K562 (cell line): Measurements from ENCODE around the gene RORC. TPM values are rescaled to one million over a fixed set of nuclear protein-coding genes. Genes with fewer than 3 reads are reported as not detected.

Source experiments
- ATAC-seq: fragments of 200-7000 bp; cut with Tn5 transposase; 3 replicates; pipeline ENCODE4 v1.9.1; 2020; ENCODE audit warnings: moderate library complexity
- BruUV-seq: library from RNA; stranded (reverse); fragments of 400-500 nt; replicated peaks from 2 replicates; lab custom pipeline; 2021; lab: Mats Ljungman, UMichigan
- CTCF ChIA-PET: fragments of 300-600 bp; formaldehyde crosslinking; extraction: SDS; loops from one replicate; lab custom pipeline; 2021; ENCODE audit warnings: low intra/inter-chr PET ratio; lab: Yijun Ruan, JAX
- POLR2A ChIA-PET: fragments of 300-600, 350-650 bp; sonication (Branson Sonifier 250); formaldehyde crosslinking; extraction: SDS; loops from one replicate; lab custom pipeline; 2021; ENCODE audit warnings: antibody characterized with exemption, inconsistent platforms; lab: Yijun Ruan, JAX
- DNase-seq, 4 experiments: peaks; one replicate each; pipeline versions ENCODE4 v3.0.0 to v3.0.0-alpha.2; 2011 to 2018; ENCODE audit warnings: low spot score in 3 of 4, mixed read lengths in 3 of 4; ENCODE audit errors: extremely low read depth in 1 of 4
- FAIRE-seq: peaks from 2 replicates; lab custom pipeline; 2011; peaks lifted over from hg19 to GRCh38; lab: Jason Lieb, UNC
- H2AFZ ChIP-seq: 2 replicates; pipeline ENCODE4 v1.6.0; 2011; ENCODE audit warnings: low read depth, low read length, control low read depth, inconsistent platforms
- H3K27ac ChIP-seq: fragments of 200-600 bp; 3 replicates; pipeline ENCODE4 v1.8.0; 2011; ENCODE audit warnings: low read depth, mild to moderate bottlenecking, control low read depth, inconsistent platforms, low read length, moderate library complexity, mixed read lengths; ENCODE audit errors: extremely low read depth
- H3K27me3 ChIP-seq, 2 experiments: fragments of 300-600 bp in 1 of 2; 2 replicates in 1 of 2; 3 replicates in 1 of 2; pipeline versions ENCODE4 v1.6.0 to v1.8.0; 2011; ENCODE audit warnings: inconsistent platforms in 2 of 2, low read length in 2 of 2, mild to moderate bottlenecking in 1 of 2, mixed read lengths in 1 of 2, moderate library complexity in 1 of 2; ENCODE audit not compliant: control insufficient read depth in 2 of 2, insufficient read depth in 2 of 2
- H3K36me3 ChIP-seq: fragments of 300-600 bp; 3 replicates; pipeline ENCODE4 v1.8.0; 2011; ENCODE audit warnings: mild to moderate bottlenecking, low read length, inconsistent platforms; ENCODE audit not compliant: control insufficient read depth, insufficient read depth
- H3K4me1 ChIP-seq, 2 experiments: fragments of 200-600 bp in 1 of 2; replicated peaks in 1 of 2; 2 replicates in 1 of 2; 3 replicates in 1 of 2; pipeline versions ENCODE4 v1.5.1 to v1.8.0; 2011; ENCODE audit warnings: inconsistent platforms in 2 of 2, low read length in 2 of 2, mild to moderate bottlenecking in 1 of 2, mixed read lengths in 1 of 2, moderate library complexity in 1 of 2; ENCODE audit not compliant: control insufficient read depth in 2 of 2, insufficient read depth in 2 of 2
- H3K4me2 ChIP-seq: 2 replicates; pipeline ENCODE4 v1.6.1; 2011; ENCODE audit warnings: low read length, control low read depth, inconsistent platforms, mixed read lengths; ENCODE audit not compliant: insufficient read depth
- H3K4me3 ChIP-seq: fragments of 200-600 bp; sonication (generic), shearing (Covaris generic); 2 replicates; pipeline ENCODE4 v1.5.1; 2016; ENCODE audit warnings: control low read depth, inconsistent platforms
- H3K79me2 ChIP-seq: fragments of 200-600 bp; 3 replicates; pipeline ENCODE4 v1.8.0; 2011; ENCODE audit warnings: low read length, inconsistent platforms; ENCODE audit not compliant: control insufficient read depth, insufficient read depth
- H3K9ac ChIP-seq, 2 experiments: 2 replicates each; pipeline versions ENCODE4 v1.6.0 to v1.6.1; 2011; ENCODE audit warnings: low read depth in 2 of 2, low read length in 2 of 2, control low read depth in 1 of 2, inconsistent platforms in 1 of 2, mild to moderate bottlenecking in 1 of 2, mixed read lengths in 1 of 2; ENCODE audit not compliant: insufficient read depth in 1 of 2
- H3K9me1 ChIP-seq: one replicate; pipeline ENCODE4 v1.6.0; 2011; ENCODE audit warnings: inconsistent platforms, mild to moderate bottlenecking, low read length, moderate library complexity; ENCODE audit not compliant: control insufficient read depth, insufficient read depth
- H3K9me3 ChIP-seq: replicated peaks from 2 replicates; pipeline ENCODE4 v1.5.1; 2011; ENCODE audit warnings: low read depth, low read length, inconsistent platforms; ENCODE audit not compliant: control insufficient read depth, insufficient read depth
- H4K20me1 ChIP-seq: replicated peaks from 2 replicates; pipeline ENCODE4 v1.6.1; 2011; ENCODE audit warnings: low read length, inconsistent platforms, mixed read lengths; ENCODE audit not compliant: control insufficient read depth, insufficient read depth
- CEBPG ChIP-seq, 3 experiments: fragments of 200-800 bp in 1 of 3; sonication (Bioruptor generic) in 1 of 3; sonication (generic) in 1 of 3; formaldehyde crosslinking in 1 of 3; IDR thresholded peaks in 2 of 3; conservative IDR thresholded peaks in 1 of 3; 2 replicates each; pipeline versions ENCODE4 v1.6.1 to v1.8.0; 2016 to 2022; ENCODE audit warnings: missing compliant biosample characterization in 2 of 3, missing genetic modification characterization in 2 of 3, mild to moderate bottlenecking in 1 of 3, missing genetic modification reagents in 1 of 3
- CREB1 ChIP-seq, 2 experiments: sonication (generic) in 1 of 2; formaldehyde crosslinking in 1 of 2; IDR thresholded peaks; 2 replicates each; pipeline versions ENCODE4 v1.6.1 to v1.8.0; 2012 to 2022; ENCODE audit warnings: inconsistent platforms in 1 of 2, mild to moderate bottlenecking in 1 of 2, missing genetic modification reagents in 1 of 2, moderate library complexity in 1 of 2
- FOXJ2 ChIP-seq: fragments of 200-800 bp; sonication (Bioruptor generic); IDR thresholded peaks from 2 replicates; pipeline ENCODE4 v1.6.1; 2016; ENCODE audit warnings: missing genetic modification characterization, missing compliant biosample characterization
- FOXK1 ChIP-seq: sonication (generic); formaldehyde crosslinking; IDR thresholded peaks from 2 replicates; pipeline ENCODE4 v1.8.0; 2022; ENCODE audit warnings: missing genetic modification reagents, mild to moderate bottlenecking, borderline replicate concordance
- NELFE ChIP-seq: IDR thresholded peaks from 2 replicates; pipeline ENCODE4 v1.6.1; 2011; ENCODE audit warnings: mild to moderate bottlenecking; ENCODE audit not compliant: insufficient read depth, insufficient read length
- NEUROD1 ChIP-seq: fragments of 150-350 bp; IDR thresholded peaks from 2 replicates; pipeline ENCODE4 v1.6.1; 2014; ENCODE audit warnings: borderline replicate concordance, low read length, low read depth; ENCODE audit not compliant: partially characterized antibody
- NONO ChIP-seq, 2 experiments: fragments of 200-400 bp in 1 of 2; fragments of 450-650 bp in 1 of 2; formaldehyde crosslinking in 1 of 2; IDR thresholded peaks; 2 replicates each; pipeline ENCODE4 v1.6.1; 2017; ENCODE audit warnings: low read depth in 2 of 2, mild to moderate bottlenecking in 2 of 2, moderate library complexity in 2 of 2, low read length in 1 of 2
- SP2 ChIP-seq: IDR thresholded peaks from 2 replicates; pipeline ENCODE4 v1.6.1; 2011; ENCODE audit warnings: mild to moderate bottlenecking, low read depth, low read length, moderate library complexity; ENCODE audit not compliant: poor library complexity, severe bottlenecking; ENCODE audit errors: extremely low read depth
- ZFX ChIP-seq: sonication (generic); formaldehyde crosslinking; IDR thresholded peaks from 2 replicates; pipeline ENCODE4 v1.8.0; 2022; ENCODE audit warnings: mild to moderate bottlenecking, missing genetic modification reagents, moderate library complexity
- ZNF274 ChIP-seq: IDR thresholded peaks from 2 replicates; pipeline ENCODE4 v1.6.1; 2011; ENCODE audit warnings: low read depth, mild to moderate bottlenecking, low read length, moderate library complexity, borderline replicate concordance
- ZNF696 ChIP-seq: fragments of 250-450 bp; sonication (Bioruptor Pico); conservative IDR thresholded peaks from 2 replicates; pipeline ENCODE4 v1.4.0; 2020; ENCODE audit warnings: mild to moderate bottlenecking, moderate library complexity
- in situ Hi-C: fragments of 300-500 bp; cut with MboI; formaldehyde crosslinking; loops from 4 replicates; pipeline ENCODE4 v1.15.0; 2018; ENCODE audit warnings: inconsistent platforms, mixed read lengths
- intact Hi-C: fragments of 100-400 bp; cut with micrococcal nuclease; formaldehyde crosslinking; loops from 2 replicates; pipeline ENCODE4 v1.14.2; 2022
- polyA plus RNA-seq, 8 experiments: library from polyadenylated mRNA; depleted of rRNA in 4 of 8; stranded (reverse) in 5 of 8; unstranded in 3 of 8; fragments of >200 nt; fragmentation: Nextera tagmentation in 2 of 8; fragmentation: Illumina TruSeq in 1 of 8; extraction: Ambion mirVana in 2 of 8; extraction: Trizol in 1 of 8; gene quantifications; 2 replicates each; pipeline versions ENCODE4 v1.2.1 to v1.2.3, GENCODE V29; 2011 to 2014; ENCODE audit warnings: inconsistent platforms in 1 of 8, missing spikeins in 1 of 8
- total RNA-seq, 7 experiments: library from RNA; depleted of rRNA in 6 of 7; stranded (reverse); fragments of >200 nt in 6 of 7; fragmentation: Illumina TruSeq in 2 of 7; extraction: Trizol in 2 of 7; gene quantifications; 2 replicates each; pipeline versions ENCODE4 v1.2.1 to v1.2.3, GENCODE V29; 2011 to 2021; ENCODE audit warnings: low replicate concordance in 1 of 7
- TF ChIP-seq, protein P1 (sequence below): fragments of 250-450 bp; sonication (Bioruptor Pico); IDR thresholded peaks from 2 replicates; pipeline ENCODE4 v1.4.0; 2020; ENCODE audit warnings: mild to moderate bottlenecking, moderate library complexity, borderline replicate concordance
- TF ChIP-seq, protein P2 (sequence below), 2 experiments: fragments of 450-650 bp; IDR thresholded peaks; 2 replicates each; pipeline ENCODE4 v1.6.1; 2018; ENCODE audit warnings: mild to moderate bottlenecking in 2 of 2, low read depth in 1 of 2; ENCODE audit not compliant: partially characterized antibody in 2 of 2

Gene RORC
- total and polyA plus RNA-seq, 9 of the 15 experiments (the other 6 are each of a cell fraction or from before 2014, with no cell fraction given), result not detected

DNA sequence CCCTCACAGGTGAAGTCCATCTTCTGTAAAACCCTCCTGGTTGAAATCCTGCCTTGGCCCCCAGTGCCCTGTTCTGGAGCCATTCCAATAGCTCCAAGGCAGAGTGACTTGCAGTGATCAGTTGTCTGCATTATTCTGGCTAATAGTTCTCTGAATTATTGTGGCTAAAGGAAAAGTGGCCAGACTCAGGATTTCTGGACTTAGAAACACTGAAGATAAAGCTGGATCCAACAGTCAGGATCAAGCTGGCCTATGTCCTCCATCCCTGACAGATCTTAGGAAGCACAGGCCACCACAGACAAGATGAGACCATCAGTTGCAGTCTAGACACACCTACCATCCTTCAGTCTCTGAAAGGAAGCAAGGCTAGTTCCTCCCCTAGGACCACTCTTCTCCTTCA lies 8.8 kb upstream of the RORC start:
- DNase-seq, result no peak
- Histone ChIP-seq H3K27me3 (peaks cover 4 to 12% of the 10 kb centered on the region in 2 experiments; a peak in 3 of 5 replicates), H3K9me1 (no peaks in the 10 kb centered on the region), H3K36me3 (no peaks in the 10 kb centered on the region), H3K4me3 (no peak overlapping the region), H3K4me1 (peaks cover 0 to 13% of the 10 kb centered on the region in 2 experiments; a peak in 2 of 5 replicates), H3K9ac (no peak overlapping the region), H3K4me2 (no peak overlapping the region), H3K27ac (no peak overlapping the region), H2AFZ (no peak overlapping the region), H4K20me1 (no peaks in the 10 kb centered on the region), H3K9me3 (no peaks in the 10 kb centered on the region), H3K79me2 (no peaks in the 10 kb centered on the region)
- FAIRE-seq, result no peak
- in situ Hi-C loops, result no loop called here
- no peak for ATAC-seq
- intact Hi-C loops, result no loop called here
- BruUV-seq, result no TSS peak
- POLR2A ChIA-PET, result no interaction called here
- CTCF ChIA-PET, result no interaction called here
- TF ChIP-seq SP2 (no peak), ZFX (CRISPR knock-in tag) (no peak), CEBPG (CRISPR knock-in tag; IDR thresholded peaks at IDR 0.05) (no peak), CEBPG (tag; conservative IDR thresholded peaks at IDR 0.05 in 1 of 2, IDR thresholded peaks at IDR 0.05 in 1 of 2) (no peak), NONO (IDR thresholded peaks at IDR 0.05; ENCODE audit: low read depth in 2 of 2, low read length in 1 of 2) (no peak), FOXK1 (no peak), FOXJ2 (tag) (no peak), ZNF274 (no peak), NEUROD1 (no peak), CREB1 (IDR thresholded peaks at IDR 0.05) (no peak), CREB1 (CRISPR knock-in tag; IDR thresholded peaks at IDR 0.05) (no peak), ZNF696 (no peak), NELFE (no peak)
- TF ChIP-seq, protein P1, sequence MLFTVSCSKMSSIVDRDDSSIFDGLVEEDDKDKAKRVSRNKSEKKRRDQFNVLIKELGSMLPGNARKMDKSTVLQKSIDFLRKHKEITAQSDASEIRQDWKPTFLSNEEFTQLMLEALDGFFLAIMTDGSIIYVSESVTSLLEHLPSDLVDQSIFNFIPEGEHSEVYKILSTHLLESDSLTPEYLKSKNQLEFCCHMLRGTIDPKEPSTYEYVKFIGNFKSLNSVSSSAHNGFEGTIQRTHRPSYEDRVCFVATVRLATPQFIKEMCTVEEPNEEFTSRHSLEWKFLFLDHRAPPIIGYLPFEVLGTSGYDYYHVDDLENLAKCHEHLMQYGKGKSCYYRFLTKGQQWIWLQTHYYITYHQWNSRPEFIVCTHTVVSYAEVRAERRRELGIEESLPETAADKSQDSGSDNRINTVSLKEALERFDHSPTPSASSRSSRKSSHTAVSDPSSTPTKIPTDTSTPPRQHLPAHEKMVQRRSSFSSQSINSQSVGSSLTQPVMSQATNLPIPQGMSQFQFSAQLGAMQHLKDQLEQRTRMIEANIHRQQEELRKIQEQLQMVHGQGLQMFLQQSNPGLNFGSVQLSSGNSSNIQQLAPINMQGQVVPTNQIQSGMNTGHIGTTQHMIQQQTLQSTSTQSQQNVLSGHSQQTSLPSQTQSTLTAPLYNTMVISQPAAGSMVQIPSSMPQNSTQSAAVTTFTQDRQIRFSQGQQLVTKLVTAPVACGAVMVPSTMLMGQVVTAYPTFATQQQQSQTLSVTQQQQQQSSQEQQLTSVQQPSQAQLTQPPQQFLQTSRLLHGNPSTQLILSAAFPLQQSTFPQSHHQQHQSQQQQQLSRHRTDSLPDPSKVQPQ (CRISPR knock-in tag), result no peak
- TF ChIP-seq, protein P2, sequence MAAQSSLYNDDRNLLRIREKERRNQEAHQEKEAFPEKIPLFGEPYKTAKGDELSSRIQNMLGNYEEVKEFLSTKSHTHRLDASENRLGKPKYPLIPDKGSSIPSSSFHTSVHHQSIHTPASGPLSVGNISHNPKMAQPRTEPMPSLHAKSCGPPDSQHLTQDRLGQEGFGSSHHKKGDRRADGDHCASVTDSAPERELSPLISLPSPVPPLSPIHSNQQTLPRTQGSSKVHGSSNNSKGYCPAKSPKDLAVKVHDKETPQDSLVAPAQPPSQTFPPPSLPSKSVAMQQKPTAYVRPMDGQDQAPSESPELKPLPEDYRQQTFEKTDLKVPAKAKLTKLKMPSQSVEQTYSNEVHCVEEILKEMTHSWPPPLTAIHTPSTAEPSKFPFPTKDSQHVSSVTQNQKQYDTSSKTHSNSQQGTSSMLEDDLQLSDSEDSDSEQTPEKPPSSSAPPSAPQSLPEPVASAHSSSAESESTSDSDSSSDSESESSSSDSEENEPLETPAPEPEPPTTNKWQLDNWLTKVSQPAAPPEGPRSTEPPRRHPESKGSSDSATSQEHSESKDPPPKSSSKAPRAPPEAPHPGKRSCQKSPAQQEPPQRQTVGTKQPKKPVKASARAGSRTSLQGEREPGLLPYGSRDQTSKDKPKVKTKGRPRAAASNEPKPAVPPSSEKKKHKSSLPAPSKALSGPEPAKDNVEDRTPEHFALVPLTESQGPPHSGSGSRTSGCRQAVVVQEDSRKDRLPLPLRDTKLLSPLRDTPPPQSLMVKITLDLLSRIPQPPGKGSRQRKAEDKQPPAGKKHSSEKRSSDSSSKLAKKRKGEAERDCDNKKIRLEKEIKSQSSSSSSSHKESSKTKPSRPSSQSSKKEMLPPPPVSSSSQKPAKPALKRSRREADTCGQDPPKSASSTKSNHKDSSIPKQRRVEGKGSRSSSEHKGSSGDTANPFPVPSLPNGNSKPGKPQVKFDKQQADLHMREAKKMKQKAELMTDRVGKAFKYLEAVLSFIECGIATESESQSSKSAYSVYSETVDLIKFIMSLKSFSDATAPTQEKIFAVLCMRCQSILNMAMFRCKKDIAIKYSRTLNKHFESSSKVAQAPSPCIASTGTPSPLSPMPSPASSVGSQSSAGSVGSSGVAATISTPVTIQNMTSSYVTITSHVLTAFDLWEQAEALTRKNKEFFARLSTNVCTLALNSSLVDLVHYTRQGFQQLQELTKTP (IDR thresholded peaks at IDR 0.05; ENCODE audit: low read depth in 1 of 2, partially characterized antibody in 2 of 2), result no peak
